Hematopoietic multipotent progenitor cell treated with erythropoietin and hydrocortisone succinate and interleukin-3 and kit ligand, for 4 days (in vitro differentiated cells): Measurements from ENCODE around the gene SAMD8.
"Not testable (repeated sequence)": the region's sequence is repeated elsewhere in the genome, so short reads cannot be mapped to it uniquely, and the experiment has no call there.

Experiments used
- DNase-seq: peaks from one replicate; pipeline ENCODE4 v3.0.0-alpha.2; 2015

SAMD8 gene

DNA sequence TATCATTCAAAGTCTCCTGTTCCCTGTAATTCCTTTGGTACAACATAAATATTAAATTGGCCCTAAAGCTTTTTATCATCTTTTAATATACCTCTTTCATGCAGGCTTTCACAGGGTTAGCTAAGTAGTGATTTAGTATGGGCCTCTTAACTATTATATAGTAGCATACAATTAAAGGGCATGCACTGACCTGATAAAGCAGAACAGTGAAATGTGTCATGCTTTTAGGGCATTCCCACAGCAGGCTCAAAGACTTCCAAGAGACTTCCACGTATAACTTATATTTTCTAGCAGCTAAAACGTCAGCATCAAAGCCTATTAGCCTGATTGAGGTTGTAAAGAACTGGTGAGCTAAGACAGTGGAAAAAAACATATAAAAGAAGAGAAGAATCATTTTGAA is 35.3 kb downstream of the SAMD8 start:
- DNase-seq = no peak

DNA sequence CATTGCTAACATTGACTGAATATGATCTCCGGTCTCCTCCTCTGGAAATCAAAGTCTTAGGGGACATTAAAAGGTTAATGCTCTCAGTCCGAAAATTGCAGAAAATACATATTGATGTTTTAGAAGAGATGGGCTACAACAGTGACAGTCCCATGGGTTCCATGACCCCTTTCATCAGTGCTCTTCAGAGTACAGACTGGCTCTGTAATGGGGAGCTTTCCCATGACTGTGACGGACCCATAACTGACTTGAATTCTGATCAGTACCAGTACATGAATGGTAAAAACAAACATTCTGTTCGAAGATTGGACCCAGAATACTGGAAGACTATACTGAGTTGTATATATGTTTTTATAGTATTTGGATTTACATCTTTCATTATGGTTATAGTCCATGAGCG is 39.2 kb downstream of the SAMD8 start:
- no peak for DNase-seq

DNA sequence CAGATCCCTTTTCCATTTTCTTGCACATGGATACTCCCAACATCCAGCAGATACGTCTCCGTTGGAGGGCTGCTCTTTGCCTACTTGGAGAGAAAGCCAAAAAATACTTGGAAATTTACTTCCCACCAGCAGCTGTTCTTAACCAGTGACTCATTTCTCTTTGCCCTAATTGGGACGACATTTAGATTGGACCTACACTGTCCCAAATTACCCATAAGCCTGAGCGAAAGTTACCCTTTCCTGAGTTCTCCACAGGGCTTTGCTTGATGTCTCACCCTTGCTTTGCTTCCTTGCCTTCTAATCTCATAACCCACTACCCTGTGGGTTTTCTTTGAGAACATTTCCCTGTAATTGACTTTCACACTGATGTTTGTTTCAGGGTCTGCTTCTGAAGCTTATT is 48.1 kb downstream of the SAMD8 start:
- no peak for DNase-seq

GRCh38 chr10:75165684-75166622 is 54.5 kb downstream of the SAMD8 start:
- DNase-seq = peak; percentile 83

DNA sequence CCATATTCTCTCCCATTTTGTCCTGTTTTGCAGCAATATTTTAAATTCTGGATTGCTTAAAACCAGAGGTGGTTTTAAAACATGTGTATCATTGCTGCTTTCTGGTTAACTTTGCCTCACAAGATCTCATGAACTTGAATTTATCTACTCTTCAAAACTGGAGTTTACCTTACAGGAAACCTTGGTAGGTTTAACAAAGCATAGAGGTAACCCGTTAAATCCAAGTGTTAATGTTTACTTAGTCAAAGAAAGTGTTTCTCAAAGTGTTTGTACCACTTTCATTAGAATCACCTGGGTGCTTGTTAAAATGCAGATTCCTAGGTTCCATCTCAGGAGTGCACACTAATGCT is 55.1 kb downstream of the SAMD8 start:
- DNase-seq = no peak

DNA sequence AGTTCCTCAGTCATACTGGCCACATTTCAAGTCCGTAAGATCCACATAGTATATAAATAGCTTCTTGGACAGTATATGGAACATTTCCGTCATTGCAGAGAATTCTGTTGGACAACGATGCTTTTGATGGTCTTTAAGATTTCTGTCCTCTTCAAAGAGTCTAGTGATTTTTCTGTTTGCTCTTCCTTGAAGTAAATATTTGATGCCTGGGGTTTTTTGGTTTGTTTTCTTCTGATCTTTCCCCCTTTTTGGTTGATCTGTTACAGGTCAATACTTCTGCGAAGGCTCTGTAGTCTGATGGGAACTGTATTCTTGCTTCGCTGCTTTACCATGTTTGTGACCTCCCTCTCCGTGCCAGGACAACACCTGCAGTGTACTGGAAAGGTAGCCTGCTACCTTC is 56.8 kb downstream of the SAMD8 start:
- DNase-seq = no peak

GRCh38 chr10:75170215-75170614 is 58.8 kb downstream of the SAMD8 start:
- no peak for DNase-seq

DNA sequence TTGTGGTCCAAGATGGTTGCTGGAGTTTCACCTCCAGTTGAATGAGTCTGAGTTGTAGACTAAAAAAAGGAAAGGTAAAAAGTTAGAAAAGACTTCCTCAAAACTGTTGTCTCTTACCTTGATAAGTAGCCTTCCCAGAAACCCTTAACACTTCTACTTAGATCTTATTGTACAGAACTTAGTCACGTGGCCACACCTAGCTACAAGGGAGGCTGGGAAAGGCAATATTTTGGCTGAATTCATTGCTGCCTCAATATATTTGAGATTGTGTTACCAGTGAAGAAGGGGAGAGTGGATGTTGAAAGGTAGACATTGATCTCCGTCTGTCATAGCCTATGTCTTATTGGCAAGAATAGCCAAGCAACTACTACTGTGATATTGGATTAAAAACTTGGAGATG is 63.6 kb downstream of the SAMD8 start:
- DNase-seq = no peak

DNA sequence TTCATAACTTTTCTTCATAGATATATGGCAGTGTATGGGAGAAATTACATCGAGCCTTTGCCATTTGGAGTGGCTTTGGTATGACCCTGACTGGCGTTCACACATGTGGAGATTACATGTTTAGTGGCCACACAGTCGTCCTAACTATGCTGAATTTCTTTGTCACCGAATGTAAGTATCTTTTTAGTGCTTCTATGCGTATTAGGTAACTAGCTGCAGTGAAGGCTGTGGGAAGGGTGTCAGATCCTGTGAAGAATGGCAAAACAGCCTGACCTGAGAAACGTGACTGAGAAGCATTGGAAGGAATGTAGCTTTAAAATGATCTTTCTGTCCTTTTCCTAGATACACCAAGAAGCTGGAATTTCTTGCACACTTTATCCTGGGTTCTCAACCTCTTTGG is 64.6 kb downstream of the SAMD8 start:
- DNase-seq = no peak

- DNase-seq = no peak
These were observed 65.3 kb downstream of the SAMD8 start for GRCh38 chr10:75176736-75177135.

- DNase-seq = no peak
These were observed 68.3 kb downstream of the SAMD8 start for GRCh38 chr10:75179657-75180177.

DNA sequence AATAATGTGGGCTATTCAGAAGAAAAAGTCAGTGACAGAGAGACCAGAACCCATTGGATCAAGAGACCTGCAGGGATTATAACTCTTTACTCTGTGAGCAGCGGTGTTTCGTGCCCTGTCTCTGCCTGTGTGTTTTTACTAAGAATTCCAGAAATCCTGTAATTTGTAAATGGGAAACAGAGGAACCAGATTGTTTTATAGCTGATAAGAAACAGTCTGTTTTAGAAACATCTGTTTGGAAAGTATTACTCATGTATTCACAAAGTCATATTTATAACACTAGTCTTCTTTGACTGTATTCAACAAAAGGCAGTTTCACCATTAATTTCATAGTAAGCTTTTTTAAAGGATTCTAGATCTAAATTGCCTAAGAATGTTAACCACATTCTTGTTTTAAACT is 69.1 kb downstream of the SAMD8 start:
- no peak for DNase-seq

DNA sequence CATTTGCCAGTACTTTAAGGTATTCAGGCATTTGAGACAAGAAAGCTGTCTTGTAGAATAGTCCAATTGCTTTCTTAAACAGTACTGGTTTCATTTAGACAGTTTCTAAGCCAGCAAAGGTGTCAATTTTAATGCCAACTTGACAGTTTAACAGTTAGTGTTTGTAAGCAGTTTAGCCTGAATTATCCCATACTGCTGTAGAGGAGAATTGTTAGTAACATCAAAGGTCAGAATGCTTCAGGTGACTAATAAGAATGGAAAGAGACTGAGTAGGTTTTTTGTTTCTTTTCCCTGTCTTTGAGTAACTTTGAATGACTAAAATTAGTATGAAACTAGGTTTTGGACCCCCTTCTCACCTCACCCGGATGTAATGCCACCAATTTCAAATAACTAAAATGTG is 69.6 kb downstream of the SAMD8 start:
- no peak for DNase-seq

DNA sequence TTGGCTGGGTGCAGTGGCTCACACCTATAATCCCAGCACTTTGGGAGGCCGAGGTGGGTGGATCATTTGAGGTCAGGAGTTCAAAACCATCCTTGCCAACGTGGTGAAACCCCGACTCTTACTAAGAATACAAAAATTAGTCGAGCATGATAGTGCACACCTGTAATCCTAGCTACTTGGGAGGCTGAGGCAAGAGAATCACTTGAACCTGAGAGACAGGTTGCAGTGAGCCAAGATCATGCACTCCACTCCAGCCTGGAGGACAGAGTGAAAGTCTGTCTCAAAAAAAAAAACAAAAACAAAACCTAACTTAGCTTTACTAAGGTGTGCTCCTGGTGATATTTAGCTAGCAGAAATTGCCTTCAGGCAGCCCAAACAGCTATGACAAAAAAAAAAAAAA is 74.9 kb downstream of the SAMD8 start:
- no peak for DNase-seq

DNA sequence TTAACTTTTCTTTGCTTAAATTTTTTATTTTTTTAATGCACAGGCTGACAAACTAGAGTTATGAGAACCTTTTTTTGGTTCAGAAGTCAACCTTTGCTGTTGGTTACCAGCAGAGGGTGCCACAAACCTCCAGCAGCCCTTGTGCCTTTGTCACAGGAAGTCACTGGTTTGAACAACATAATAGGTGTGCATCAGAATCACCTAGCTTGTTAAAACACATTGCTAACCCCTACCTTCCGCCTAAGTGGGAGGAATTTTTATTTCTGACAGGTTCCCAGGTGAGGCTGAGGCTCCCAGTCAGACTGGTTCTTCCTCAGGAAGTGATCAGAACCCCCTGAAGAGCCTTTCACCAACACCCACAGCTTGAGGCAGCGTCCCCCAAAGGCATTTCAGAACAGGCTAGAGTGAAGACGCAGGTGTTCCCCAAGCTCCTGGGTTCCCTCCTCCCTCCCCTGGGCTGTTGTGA is 76.5 kb downstream of the SAMD8 start:
- peak; percentile 83 for DNase-seq

DNA sequence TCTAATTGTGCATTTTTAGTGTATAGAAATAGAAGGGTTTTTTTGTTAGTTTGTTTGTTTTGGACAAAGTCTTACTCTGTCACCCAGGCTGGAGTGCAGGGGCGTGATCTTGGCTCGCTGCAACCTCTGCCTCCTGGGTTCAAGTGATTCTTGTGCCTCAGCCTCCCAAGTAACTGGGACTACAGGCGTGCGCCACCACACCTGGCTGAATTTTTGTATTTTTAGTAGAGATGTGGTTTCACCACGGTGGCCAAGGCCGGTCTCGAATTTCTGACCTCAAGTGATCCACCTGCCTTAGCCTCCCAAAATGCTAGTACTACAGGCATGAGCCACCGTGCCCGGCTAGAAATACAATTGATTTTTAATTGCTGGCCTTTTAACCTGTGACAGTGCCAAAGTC is 77.1 kb downstream of the SAMD8 start:
- DNase-seq = not testable (repeated sequence)

DNA sequence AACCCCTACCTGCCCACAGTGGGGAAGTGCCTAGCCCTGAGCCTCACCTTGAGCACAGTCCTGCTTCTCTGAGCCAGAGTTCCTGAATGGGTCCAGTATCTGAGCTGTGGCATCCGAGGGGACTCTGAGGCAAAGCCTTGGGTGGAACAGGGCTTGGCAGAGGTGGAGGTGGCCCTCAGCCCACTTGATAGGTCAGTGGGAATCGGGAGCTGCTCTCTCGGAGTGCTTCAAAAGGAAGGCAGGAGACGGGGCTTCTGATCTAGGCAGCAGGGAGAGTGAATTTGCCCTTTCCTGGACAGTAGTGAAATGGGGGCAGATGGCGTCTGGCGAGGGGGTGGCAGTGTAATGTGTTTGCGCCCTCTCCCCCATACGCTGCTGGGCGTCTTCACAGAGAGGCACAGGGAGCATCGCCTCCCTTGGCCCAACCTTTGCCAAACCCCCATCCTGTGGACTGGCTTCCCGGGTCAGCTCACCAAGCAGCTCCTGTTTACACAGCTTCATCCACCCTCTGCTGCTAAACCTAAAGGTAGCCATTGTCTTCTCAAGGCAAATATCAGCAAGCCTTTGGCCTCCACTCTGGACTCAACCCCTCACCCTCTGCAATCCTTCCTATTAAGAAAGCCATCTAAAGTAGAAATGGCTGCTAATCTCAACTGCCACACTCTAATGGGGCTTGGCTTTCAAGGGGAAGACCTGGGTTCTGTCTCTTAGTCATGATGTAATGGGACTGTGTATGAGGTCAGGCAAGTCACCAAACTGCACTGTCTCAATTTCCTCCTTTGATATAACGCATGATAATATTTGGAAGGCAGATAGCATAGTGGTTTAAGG is 78.0 kb downstream of the SAMD8 start:
- DNase-seq = peak; percentile 51

GRCh38 chr10:75191821-75192568 is 80.5 kb downstream of the SAMD8 start:
- DNase-seq = no peak

DNA sequence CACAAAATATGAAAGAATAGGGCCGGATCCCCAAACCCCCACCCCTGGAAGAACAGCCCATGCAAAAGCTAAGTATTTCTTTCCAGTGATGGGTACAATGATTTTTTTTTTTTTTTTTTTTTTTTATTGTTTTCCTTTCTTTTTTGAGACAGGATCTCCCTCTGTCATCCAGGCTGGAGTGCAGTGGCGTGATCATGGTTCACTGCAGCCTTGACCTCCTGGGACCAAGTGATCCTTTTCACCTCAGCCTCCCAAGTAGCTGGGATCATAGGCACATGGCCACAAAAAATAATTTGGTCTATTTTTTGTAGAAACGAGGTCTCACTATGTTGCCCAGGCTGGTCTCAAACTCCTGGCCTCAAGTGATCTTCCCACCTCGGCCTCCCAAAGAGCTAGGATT is 83.2 kb downstream of the SAMD8 start:
- not testable (repeated sequence) for DNase-seq

- DNase-seq = no peak
These were observed 83.7 kb downstream of the SAMD8 start for GRCh38 chr10:75195035-75195763.

DNA sequence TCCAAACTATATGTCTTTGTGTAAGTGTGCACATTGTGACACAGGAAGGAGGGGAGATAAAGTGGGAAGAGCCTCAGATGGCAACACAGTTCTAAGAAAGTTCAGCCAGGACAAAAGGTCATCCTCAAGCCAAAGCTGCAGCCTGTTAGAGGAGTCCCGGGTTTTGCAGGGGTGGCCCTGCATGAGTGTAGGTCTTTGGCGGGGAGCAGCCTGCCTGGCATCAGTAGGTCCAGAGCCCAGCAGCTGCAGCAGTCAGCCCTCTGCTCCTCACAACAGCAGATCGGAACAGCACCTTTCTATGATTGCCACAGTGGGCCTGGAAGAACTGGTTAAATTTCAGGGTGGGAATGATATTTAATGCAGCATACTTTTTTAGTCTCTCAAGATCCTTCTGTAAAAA is 85.6 kb downstream of the SAMD8 start:
- DNase-seq = no peak

- DNase-seq = no peak
These were observed 86.5 kb downstream of the SAMD8 start for GRCh38 chr10:75197906-75198305.
